IMR-90 (cell line): ENCODE results near the gene ST3GAL3. TPM values are rescaled to one million over a fixed set of nuclear protein-coding genes. Genes with fewer than 3 reads are reported as not detected.

ENCODE experiments used
- ATAC-seq: fragments of 200-7000 bp; cut with Tn5 transposase; 2 replicates; pipeline ENCODE4 v1.9.1; 2020; ENCODE audit warnings: low read depth, mild to moderate bottlenecking, moderate library complexity
- BruUV-seq: library from RNA; stranded (reverse); fragments of 400-500 nt; replicated peaks from 2 replicates; lab custom pipeline; 2021; lab: Mats Ljungman, UMichigan
- CTCF ChIA-PET: fragments of 300-600 bp; formaldehyde crosslinking; extraction: SDS; loops from one replicate; lab custom pipeline; 2021; ENCODE audit warnings: antibody characterized with exemption; lab: Yijun Ruan, JAX
- POLR2A ChIA-PET: fragments of 300-600 bp; sonication (Branson Sonifier 250); formaldehyde crosslinking; loops from one replicate; lab custom pipeline; 2022; ENCODE audit warnings: antibody characterized with exemption; ENCODE audit not compliant: unreplicated experiment; lab: Charles Lee
- DNase-seq: peaks from one replicate; pipeline ENCODE4 v3.0.0; 2013
- H2AFZ ChIP-seq: replicated peaks from 2 replicates; pipeline ENCODE3; 2013; ENCODE audit warnings: low read length, mild to moderate bottlenecking; ENCODE audit not compliant: poor library complexity
- H2AK5ac ChIP-seq: 2 replicates; pipeline ENCODE4 v1.6.1; 2013; ENCODE audit warnings: low read depth, low read length, inconsistent platforms
- H2AK9ac ChIP-seq: replicated peaks from 2 replicates; pipeline ENCODE3; 2013; ENCODE audit warnings: mild to moderate bottlenecking, low read depth, low read length, moderate library complexity; ENCODE audit not compliant: poor library complexity
- H2BK120ac ChIP-seq: 2 replicates; pipeline ENCODE4 v1.6.1; 2013; ENCODE audit warnings: low read depth, low read length, inconsistent platforms
- H2BK15ac ChIP-seq: 3 replicates; pipeline ENCODE4 v1.6.1; 2013; ENCODE audit warnings: low read depth, low read length, inconsistent platforms
- H2BK20ac ChIP-seq: 2 replicates; pipeline ENCODE4 v1.6.1; 2013; ENCODE audit warnings: low read depth, mild to moderate bottlenecking, inconsistent platforms, low read length, moderate library complexity
- H2BK5ac ChIP-seq: 2 replicates; pipeline ENCODE4 v1.6.1; 2013; ENCODE audit warnings: mild to moderate bottlenecking, low read depth, low read length, inconsistent platforms; ENCODE audit not compliant: poor library complexity, severe bottlenecking
- H3K14ac ChIP-seq: replicated peaks from 2 replicates; pipeline ENCODE4 v1.6.1; 2013; ENCODE audit warnings: low read depth, low read length, inconsistent platforms
- H3K18ac ChIP-seq: 2 replicates; pipeline ENCODE4 v1.6.1; 2013; ENCODE audit warnings: low read depth, low read length, control low read depth
- H3K23ac ChIP-seq: 2 replicates; pipeline ENCODE4 v1.6.1; 2013; ENCODE audit warnings: low read depth, low read length, inconsistent platforms
- H3K27ac ChIP-seq: 2 replicates; pipeline ENCODE4 v1.5.1; 2013; ENCODE audit warnings: mild to moderate bottlenecking, control low read depth, low read length; ENCODE audit not compliant: insufficient read depth
- H3K27me3 ChIP-seq: 2 replicates; pipeline ENCODE4 v1.6.1; 2013; ENCODE audit warnings: low read length; ENCODE audit not compliant: control insufficient read depth, insufficient read depth
- H3K36me3 ChIP-seq: 2 replicates; pipeline ENCODE4 v1.6.1; 2013; ENCODE audit warnings: low read length, mixed read lengths; ENCODE audit not compliant: control insufficient read depth, insufficient read depth
- H3K4ac ChIP-seq: 2 replicates; pipeline ENCODE4 v1.6.1; 2013; ENCODE audit warnings: low read depth, low read length, inconsistent platforms
- H3K4me1 ChIP-seq: 2 replicates; pipeline ENCODE4 v1.6.1; 2013; ENCODE audit warnings: low read length, mixed read lengths; ENCODE audit not compliant: control insufficient read depth, insufficient read depth
- H3K4me2 ChIP-seq: 2 replicates; pipeline ENCODE4 v1.6.1; 2013; ENCODE audit warnings: low read depth, mild to moderate bottlenecking, control low read depth, low read length, moderate library complexity
- H3K4me3 ChIP-seq: 2 replicates; pipeline ENCODE4 v1.5.1; 2013; ENCODE audit warnings: low read depth, mild to moderate bottlenecking, control low read depth, low read length, moderate library complexity; ENCODE audit not compliant: insufficient read depth
- H3K56ac ChIP-seq: 2 replicates; pipeline ENCODE4 v1.6.1; 2013; ENCODE audit warnings: low read length, inconsistent platforms; ENCODE audit not compliant: insufficient read depth; ENCODE audit errors: extremely low read depth
- H3K79me1 ChIP-seq, 2 experiments: 2 replicates each; pipeline ENCODE4 v1.6.1; 2013; ENCODE audit warnings: low read length in 2 of 2, inconsistent platforms in 1 of 2, low read depth in 1 of 2
- H3K9ac ChIP-seq: 2 replicates; pipeline ENCODE4 v1.6.1; 2013; ENCODE audit warnings: low read depth, low read length, control low read depth
- H3K9me1 ChIP-seq: 2 replicates; pipeline ENCODE4 v1.6.1; 2013; ENCODE audit warnings: low read length, inconsistent platforms; ENCODE audit not compliant: insufficient read depth
- H3K9me3 ChIP-seq: 2 replicates; pipeline ENCODE4 v1.6.1; 2013; ENCODE audit warnings: low read length; ENCODE audit not compliant: control insufficient read depth, insufficient read depth
- H4K20me1 ChIP-seq: 2 replicates; pipeline ENCODE4 v1.6.1; 2013; ENCODE audit warnings: low read length, inconsistent platforms; ENCODE audit not compliant: insufficient read depth
- H4K5ac ChIP-seq: 2 replicates; pipeline ENCODE4 v1.6.1; 2013; ENCODE audit warnings: mild to moderate bottlenecking, low read depth, low read length, control low read depth
- H4K8ac ChIP-seq, 2 experiments: 2 replicates each; pipeline ENCODE4 v1.6.1; 2013; ENCODE audit warnings: low read depth in 2 of 2, low read length in 2 of 2, control low read depth in 1 of 2, inconsistent platforms in 1 of 2
- H4K91ac ChIP-seq: 2 replicates; pipeline ENCODE4 v1.6.1; 2013; ENCODE audit warnings: low read depth, low read length, inconsistent platforms; ENCODE audit not compliant: insufficient read depth
- BHLHE40 ChIP-seq: fragments of 150-350 bp; IDR thresholded peaks from 2 replicates; pipeline ENCODE4 v1.6.1; 2016; ENCODE audit warnings: mild to moderate bottlenecking, low read depth, low read length
- CEBPB ChIP-seq: IDR thresholded peaks from 2 replicates; pipeline ENCODE4 v1.6.1; 2012; ENCODE audit warnings: low read depth, low read length, improper control_type of control experiment
- CHD1 ChIP-seq: IDR thresholded peaks from 2 replicates; pipeline ENCODE4 v1.6.1; 2012; ENCODE audit warnings: low read depth, low read length, improper control_type of control experiment
- CTCF ChIP-seq: conservative IDR thresholded peaks from 2 replicates; pipeline ENCODE4 v1.5.1; 2012; ENCODE audit warnings: mild to moderate bottlenecking, low read depth, low read length, improper control_type of control experiment
- ELK1 ChIP-seq: fragments of 150-350 bp; IDR thresholded peaks from 2 replicates; pipeline ENCODE4 v1.6.1; 2016; ENCODE audit warnings: low read depth, mild to moderate bottlenecking, low read length, moderate library complexity, borderline replicate concordance
- FOS ChIP-seq: fragments of 150-350 bp; IDR thresholded peaks from 2 replicates; pipeline ENCODE4 v1.6.1; 2016; ENCODE audit warnings: low read depth, low read length
- MAFK ChIP-seq: IDR thresholded peaks from 2 replicates; pipeline ENCODE4 v1.6.1; 2012; ENCODE audit warnings: low read depth, low read length, improper control_type of control experiment
- MAZ ChIP-seq: IDR thresholded peaks from 2 replicates; pipeline ENCODE4 v1.6.1; 2012; ENCODE audit warnings: low read depth, mild to moderate bottlenecking, low read length, improper control_type of control experiment, moderate library complexity, borderline replicate concordance
- MXI1 ChIP-seq: IDR thresholded peaks from 2 replicates; pipeline ENCODE4 v1.6.1; 2012; ENCODE audit warnings: low read depth, mild to moderate bottlenecking, low read length, moderate library complexity, borderline replicate concordance
- NFE2L2 ChIP-seq: fragments of 150-350 bp; IDR thresholded peaks from 2 replicates; pipeline ENCODE4 v1.6.1; 2016; ENCODE audit warnings: low read depth, mild to moderate bottlenecking, low read length
- POLR2A ChIP-seq: IDR thresholded peaks from 2 replicates; pipeline ENCODE4 v1.6.1; 2012; ENCODE audit warnings: mild to moderate bottlenecking, low read depth, low read length
- RAD21 ChIP-seq: IDR thresholded peaks from 2 replicates; pipeline ENCODE4 v1.6.1; 2012; ENCODE audit warnings: low read length, improper control_type of control experiment
- RCOR1 ChIP-seq: IDR thresholded peaks from 2 replicates; pipeline ENCODE4 v1.6.1; 2012; ENCODE audit warnings: mild to moderate bottlenecking, low read length, improper control_type of control experiment; ENCODE audit not compliant: insufficient replicate concordance
- RFX5 ChIP-seq: IDR thresholded peaks from 2 replicates; pipeline ENCODE4 v1.8.0; 2012; ENCODE audit warnings: low read depth, mild to moderate bottlenecking, low read length, moderate library complexity
- SMC3 ChIP-seq: fragments of 150-350 bp; IDR thresholded peaks from 2 replicates; pipeline ENCODE4 v1.6.1; 2016; ENCODE audit warnings: low read depth, mild to moderate bottlenecking, antibody characterized with exemption, low read length, moderate library complexity
- WGBS, 2 experiments: methylation state at CpG; one replicate each; pipeline versions ENCODE4 v1.1.5 to v1.1.7; 2013; ENCODE audit warnings: missing lambda C conversion rate in 2 of 2; ENCODE audit not compliant: insufficient read length in 1 of 2; ENCODE audit errors: extremely low coverage in 2 of 2; 5-methylcytosine and 5-hydroxymethylcytosine counted together
- dilution Hi-C: fragments of 300-500 bp; cut with HindIII; formaldehyde crosslinking; loops from one replicate; pipeline ENCODE4 v1.14.3; 2018; ENCODE audit warnings: low sequenced_read_pairs; ENCODE audit not compliant: unreplicated experiment
- in situ Hi-C: fragments of 300-500 bp; cut with MboI; formaldehyde crosslinking; loops from 3 replicates; pipeline ENCODE4 v1.14.3; 2019; ENCODE audit warnings: low sequenced_read_pairs, inconsistent platforms, mixed read lengths
- intact Hi-C: fragments of 100-400 bp; cut with micrococcal nuclease; formaldehyde crosslinking; loops from 2 replicates; pipeline ENCODE4 v1.10.0; 2022
- polyA plus RNA-seq, 3 experiments: library from polyadenylated mRNA; depleted of rRNA; stranded (reverse); fragments of >200 nt; gene quantifications; 2 replicates each; pipeline ENCODE4 v1.2.3, GENCODE V29; 2012; ENCODE audit warnings: low replicate concordance in 1 of 3
- total RNA-seq: library from RNA; depleted of rRNA; stranded (reverse); fragments of >200 nt; gene quantifications from 2 replicates; pipeline ENCODE4 v1.2.3, GENCODE V29; 2012

ST3GAL3 gene
- total and polyA plus RNA-seq, 2 of the 4 experiments (the other 2 are of a cell fraction): 12.0 to 14.8 TPM

- CTCF ChIA-PET: no interaction called here
- Histone ChIP-seq H3K56ac (no peak overlapping the region), H3K4me2 (no peak overlapping the region), H3K9me3 (no peaks in the 10 kb centered on the region), H4K20me1 (peaks cover 21% of the 10 kb centered on the region), H3K27ac (no peak overlapping the region), H2BK20ac (no peak overlapping the region), H3K4ac (no peak overlapping the region), H3K79me1 (peaks cover 26 to 38% of the 10 kb centered on the region in 2 experiments), H3K4me3 (no peak overlapping the region), H3K23ac (no peak overlapping the region), H2AFZ (no peak overlapping the region), H2AK9ac (no peak overlapping the region), H4K91ac (no peak overlapping the region), H2BK120ac (no peak overlapping the region), H2BK5ac (no peak overlapping the region), H3K27me3 (no peaks in the 10 kb centered on the region), H3K9me1 (peaks cover 8% of the 10 kb centered on the region; the same call in 1 of the 2 replicates), H3K18ac (no peak overlapping the region), H3K9ac (no peak overlapping the region), H3K36me3 (peaks cover 18% of the 10 kb centered on the region), H4K5ac (no peak overlapping the region), H3K14ac (no peak overlapping the region), H3K4me1 (peaks cover under 1% of the 10 kb centered on the region; the same call in 1 of the 2 replicates), H2BK15ac (no peak overlapping the region), H2AK5ac (no peak overlapping the region), H4K8ac (no peak overlapping the region)
- 69% methylated on average over 2 of the region's 3 CpGs; no CpG with 5 or more reads in 1 of the 2 experiments for WGBS, 2 experiments
- in situ Hi-C loops (loop anchor here (25.0 kb wide), 1 partner anchor 416 kb away; the partner anchor contains the start of gene PTPRF), dilution Hi-C loops (no loop called here), intact Hi-C loops (no loop called here)
- POLR2A ChIA-PET: no interaction called here
- TF ChIP-seq BHLHE40: no peak
- TF ChIP-seq ELK1: no peak
- no peak for TF ChIP-seq FOS
- no peak for TF ChIP-seq RFX5
- no peak for TF ChIP-seq NFE2L2
- TF ChIP-seq CTCF: no peak
- TF ChIP-seq MXI1: no peak
- TF ChIP-seq RAD21: no peak
- TF ChIP-seq SMC3: no peak
- TF ChIP-seq POLR2A: no peak
- no peak for TF ChIP-seq MAFK
- TF ChIP-seq CHD1: no peak
- no peak for TF ChIP-seq RCOR1
- TF ChIP-seq CEBPB: no peak
- TF ChIP-seq MAZ: no peak
- BruUV-seq: no TSS peak
- ATAC-seq: no peak
- no peak for DNase-seq
Measured at GRCh38 chr1:43953361-43953760, 246.0 kb downstream of the ST3GAL3 start.
